Naive thymus-derived CD4-positive, alpha-beta T cell (primary cell): ENCODE data around the gene OGA. TPM values are rescaled to one million over a fixed set of nuclear protein-coding genes. Genes with fewer than 3 reads are reported as not detected.

ENCODE experiments used
- ATAC-seq: fragments of 150-1000 bp; cut with Tn5 transposase; 2 replicates; pipeline ENCODE4 v1.10.0; 2021; ENCODE audit warnings: mild to moderate bottlenecking, moderate library complexity
- CTCF ChIA-PET: fragments of 350-600 bp; sonication (Branson Sonifier 250); formaldehyde crosslinking; loops from one replicate; lab custom pipeline; 2021; ENCODE audit warnings: antibody characterized with exemption; lab: Charles Lee
- POLR2A ChIA-PET: fragments of 350-600 bp; sonication (Branson Sonifier 250); formaldehyde crosslinking; loops from one replicate; lab custom pipeline; 2021; ENCODE audit warnings: antibody characterized with exemption, inconsistent platforms; lab: Charles Lee
- DNase-seq, 9 donors: peaks; one replicate each; pipeline versions ENCODE4 v3.0.0 to v3.0.0-alpha.2; 2020 to 2022; ENCODE audit warnings: mixed read lengths in 1 of 9
- H3K27ac ChIP-seq: one replicate; pipeline ENCODE4 v1.7.0; 2013; ENCODE audit warnings: mild to moderate bottlenecking, low read depth, low read length, moderate library complexity
- H3K27me3 ChIP-seq, 2 donors: one replicate each; pipeline ENCODE4 v1.7.0; 2013; ENCODE audit warnings: low read length in 2 of 2, mild to moderate bottlenecking in 2 of 2, moderate library complexity in 2 of 2; ENCODE audit not compliant: control insufficient read depth in 2 of 2, insufficient read depth in 2 of 2
- H3K36me3 ChIP-seq, 3 experiments: 1 replicate in 2 of 3; 2 replicates in 1 of 3; pipeline ENCODE4 v1.7.0; 2013; ENCODE audit warnings: low read length in 3 of 3, mild to moderate bottlenecking in 3 of 3, moderate library complexity in 1 of 3; ENCODE audit not compliant: insufficient read depth in 3 of 3, control insufficient read depth in 2 of 3
- H3K4me1 ChIP-seq, 2 donors: one replicate each; pipeline ENCODE4 v1.7.0; 2013; ENCODE audit warnings: low read length in 2 of 2, mild to moderate bottlenecking in 2 of 2, moderate library complexity in 1 of 2; ENCODE audit not compliant: control insufficient read depth in 2 of 2, insufficient read depth in 2 of 2
- H3K4me3 ChIP-seq: 2 replicates; pipeline ENCODE4 v1.7.0; 2013; ENCODE audit warnings: mild to moderate bottlenecking, low read length
- H3K9me3 ChIP-seq, 3 experiments: 1 replicate in 2 of 3; 2 replicates in 1 of 3; pipeline ENCODE4 v1.7.0; 2013; ENCODE audit warnings: low read length in 3 of 3; ENCODE audit not compliant: control insufficient read depth in 2 of 3
- H3K27ac Mint-ChIP-seq, 9 donors: one replicate each; pipeline ENCODE4 v1.8.0; 2020 to 2022; ENCODE audit warnings: mixed read lengths in 9 of 9, mild to moderate bottlenecking in 8 of 9, moderate library complexity in 5 of 9, inconsistent platforms in 2 of 9
- H3K27me3 Mint-ChIP-seq, 5 donors: one replicate each; pipeline ENCODE4 v1.8.0; 2021 to 2022; ENCODE audit warnings: mixed read lengths in 5 of 5, mild to moderate bottlenecking in 1 of 5
- H3K36me3 Mint-ChIP-seq, 5 donors: one replicate each; pipeline ENCODE4 v1.8.0; 2020 to 2022; ENCODE audit warnings: mixed read lengths in 5 of 5, mild to moderate bottlenecking in 3 of 5, inconsistent platforms in 1 of 5
- H3K4me1 Mint-ChIP-seq, 7 donors: one replicate each; pipeline ENCODE4 v1.8.0; 2020 to 2022; ENCODE audit warnings: mixed read lengths in 7 of 7, mild to moderate bottlenecking in 3 of 7, inconsistent platforms in 1 of 7
- H3K4me3 Mint-ChIP-seq, 10 donors: one replicate each; pipeline ENCODE4 v1.8.0; 2020 to 2022; ENCODE audit warnings: mild to moderate bottlenecking in 10 of 10, mixed read lengths in 10 of 10, moderate library complexity in 6 of 10, inconsistent platforms in 2 of 10
- H3K9me3 Mint-ChIP-seq, 11 donors: one replicate each; pipeline ENCODE4 v1.8.0; 2020 to 2022; ENCODE audit warnings: mixed read lengths in 11 of 11, mild to moderate bottlenecking in 4 of 11, inconsistent platforms in 1 of 11, moderate library complexity in 1 of 11
- intact Hi-C, 2 donors: fragments of 100-400 bp; cut with micrococcal nuclease; formaldehyde crosslinking; loops; one replicate each; pipeline ENCODE4 v1.15.1; 2023
- polyA plus RNA-seq, 2 donors: library from polyadenylated mRNA; unstranded; fragments of 300-500 nt; fragmentation: Illumina TruSeq; gene quantifications; one replicate each; pipeline ENCODE4 v1.2.3, GENCODE V29; 2021
- total RNA-seq, 6 experiments: library from RNA in 5 of 6; stranded (reverse) in 5 of 6; gene quantifications; 1 replicate in 5 of 6; 2 replicates in 1 of 6; pipeline ENCODE4 v1.2.3 and lab custom pipeline; 2021 to 2026

Gene OGA
- total and polyA plus RNA-seq, 7 experiments from 2014 or later: 45.8 to 338 (median 307) TPM

GRCh38 chr10:101763141-101763846 lies 55.0 kb downstream of the OGA start:
- ATAC-seq: no peak
- no peak overlapping the region for H3K27ac ChIP-seq
- H3K27ac Mint-ChIP-seq: no peak overlapping the region
- no peaks in the 10 kb centered on the region for H3K9me3 ChIP-seq
- POLR2A ChIA-PET: no interaction called here
- H3K4me1 Mint-ChIP-seq: no peaks in the 10 kb centered on the region
- H3K27me3 Mint-ChIP-seq: peaks cover 8 to 41% (median 9%) of the 10 kb centered on the region in 5 donors
- H3K36me3 ChIP-seq: no peaks in the 10 kb centered on the region
- intact Hi-C loops: no loop called here
- no peak overlapping the region for H3K4me3 ChIP-seq
- no peaks in the 10 kb centered on the region for H3K36me3 Mint-ChIP-seq
- H3K4me3 Mint-ChIP-seq: no peak overlapping the region
- no peaks in the 10 kb centered on the region for H3K9me3 Mint-ChIP-seq
- H3K4me1 ChIP-seq: no peaks in the 10 kb centered on the region
- DNase-seq: no peak
- H3K27me3 ChIP-seq: no peaks in the 10 kb centered on the region
- CTCF ChIA-PET: no interaction called here

- H3K4me1 ChIP-seq: no peaks in the 10 kb centered on the region
- H3K4me3 ChIP-seq: no peak overlapping the region
- H3K27me3 ChIP-seq: no peaks in the 10 kb centered on the region
- no peak overlapping the region for H3K4me3 Mint-ChIP-seq
- H3K27ac ChIP-seq: no peak overlapping the region
- DNase-seq: no peak
- intact Hi-C loops: no loop called here
- no peak overlapping the region for H3K27ac Mint-ChIP-seq
- POLR2A ChIA-PET: no interaction called here
- H3K9me3 ChIP-seq: no peaks in the 10 kb centered on the region
- no peaks in the 10 kb centered on the region for H3K9me3 Mint-ChIP-seq
- ATAC-seq: no peak
- CTCF ChIA-PET: interaction anchor here (0.6 kb wide), 1 partner anchor 31 kb away, joined by 5 read pairs; no protein-coding TSS in a partner anchor
- no peaks in the 10 kb centered on the region for H3K4me1 Mint-ChIP-seq
- peaks cover 8 to 37% (median 9%) of the 10 kb centered on the region in 5 donors for H3K27me3 Mint-ChIP-seq
- no peaks in the 10 kb centered on the region for H3K36me3 ChIP-seq
- no peaks in the 10 kb centered on the region for H3K36me3 Mint-ChIP-seq
Observed at GRCh38 chr10:101762736-101763135, 55.5 kb downstream of the OGA start.

- H3K9me3 ChIP-seq: no peaks in the 10 kb centered on the region
- H3K27me3 Mint-ChIP-seq: peaks cover 5 to 33% (median 12%) of the 10 kb centered on the region in 5 donors
- H3K4me1 ChIP-seq: no peaks in the 10 kb centered on the region
- no peak overlapping the region for H3K27ac Mint-ChIP-seq
- ChIA-PET CTCF (no interaction called here), POLR2A (no interaction called here)
- H3K36me3 Mint-ChIP-seq: no peaks in the 10 kb centered on the region
- no peaks in the 10 kb centered on the region for H3K27me3 ChIP-seq
- no peak overlapping the region for H3K27ac ChIP-seq
- no peak overlapping the region for H3K4me3 Mint-ChIP-seq
- intact Hi-C loops: no loop called here
- H3K9me3 Mint-ChIP-seq: no peaks in the 10 kb centered on the region
- no peaks in the 10 kb centered on the region for H3K4me1 Mint-ChIP-seq
- H3K36me3 ChIP-seq: no peaks in the 10 kb centered on the region
- DNase-seq (no peak), ATAC-seq (no peak)
- no peak overlapping the region for H3K4me3 ChIP-seq
Observed at GRCh38 chr10:101761226-101761625, 57.0 kb downstream of the OGA start.

- H3K27ac Mint-ChIP-seq: no peak overlapping the region
- no peaks in the 10 kb centered on the region for H3K4me1 Mint-ChIP-seq
- intact Hi-C loops: no loop called here
- ChIA-PET POLR2A (no interaction called here), CTCF (no interaction called here)
- H3K27ac ChIP-seq: no peak overlapping the region
- no peaks in the 10 kb centered on the region for H3K36me3 Mint-ChIP-seq
- ATAC-seq: no peak
- H3K27me3 ChIP-seq: no peaks in the 10 kb centered on the region
- H3K27me3 Mint-ChIP-seq: peaks cover 4 to 28% (median 13%) of the 10 kb centered on the region in 5 donors
- no peaks in the 10 kb centered on the region for H3K9me3 Mint-ChIP-seq
- H3K4me1 ChIP-seq: no peaks in the 10 kb centered on the region
- H3K36me3 ChIP-seq: no peaks in the 10 kb centered on the region
- no peaks in the 10 kb centered on the region for H3K9me3 ChIP-seq
- DNase-seq: no peak
- no peak overlapping the region for H3K4me3 Mint-ChIP-seq
- H3K4me3 ChIP-seq: no peak overlapping the region
Observed at GRCh38 chr10:101760510-101760909, 57.7 kb downstream of the OGA start.

- no peak for ATAC-seq
- no peak overlapping the region for H3K27ac ChIP-seq
- intact Hi-C loops: no loop called here
- no peak overlapping the region for H3K4me3 Mint-ChIP-seq
- CTCF ChIA-PET: interaction anchor here (1.0 kb wide), 1 partner anchor 56 kb away, joined by 5 read pairs; no protein-coding TSS in a partner anchor
- peaks cover 4 to 26% (median 9%) of the 10 kb centered on the region in 5 donors for H3K27me3 Mint-ChIP-seq
- H3K4me3 ChIP-seq: no peak overlapping the region
- no peaks in the 10 kb centered on the region for H3K36me3 ChIP-seq
- no peaks in the 10 kb centered on the region for H3K36me3 Mint-ChIP-seq
- no peak overlapping the region for H3K27ac Mint-ChIP-seq
- H3K9me3 ChIP-seq: no peaks in the 10 kb centered on the region
- DNase-seq: no peak
- no peaks in the 10 kb centered on the region for H3K9me3 Mint-ChIP-seq
- H3K4me1 Mint-ChIP-seq: no peaks in the 10 kb centered on the region
- no peaks in the 10 kb centered on the region for H3K27me3 ChIP-seq
- POLR2A ChIA-PET: interaction anchor here (0.7 kb wide), 1 partner anchor 685 kb away, joined by 3 read pairs; no protein-coding TSS in a partner anchor
- H3K4me1 ChIP-seq: no peaks in the 10 kb centered on the region
Observed at GRCh38 chr10:101759309-101760247, 58.7 kb downstream of the OGA start.

GRCh38 chr10:101758858-101759257 lies 59.4 kb downstream of the OGA start:
- ChIA-PET POLR2A (interaction anchor here (0.7 kb wide), 1 partner anchor 685 kb away, joined by 3 read pairs; no protein-coding TSS in a partner anchor), CTCF (no interaction called here)
- Histone ChIP-seq H3K27me3 (no peaks in the 10 kb centered on the region), H3K9me3 (no peaks in the 10 kb centered on the region), H3K4me3 (no peak overlapping the region), H3K27ac (no peak overlapping the region), H3K4me1 (no peaks in the 10 kb centered on the region), H3K36me3 (no peaks in the 10 kb centered on the region)
- ATAC-seq: no peak
- Mint-ChIP-seq H3K27ac (no peak overlapping the region), H3K27me3 (peaks cover 2 to 32% (median 14%) of the 10 kb centered on the region in 5 donors), H3K4me1 (no peaks in the 10 kb centered on the region), H3K36me3 (no peaks in the 10 kb centered on the region), H3K4me3 (no peak overlapping the region), H3K9me3 (no peaks in the 10 kb centered on the region)
- intact Hi-C loops: no loop called here
- no peak for DNase-seq
